ENCODE measurements around the gene RCAN1. TPM values are rescaled to one million over a fixed set of nuclear protein-coding genes. Genes with fewer than 3 reads are reported as not detected.

RCAN1 gene
- total RNA-seq, 2 experiments from 2014 or later = 6.8 to 8.9 TPM

DNA sequence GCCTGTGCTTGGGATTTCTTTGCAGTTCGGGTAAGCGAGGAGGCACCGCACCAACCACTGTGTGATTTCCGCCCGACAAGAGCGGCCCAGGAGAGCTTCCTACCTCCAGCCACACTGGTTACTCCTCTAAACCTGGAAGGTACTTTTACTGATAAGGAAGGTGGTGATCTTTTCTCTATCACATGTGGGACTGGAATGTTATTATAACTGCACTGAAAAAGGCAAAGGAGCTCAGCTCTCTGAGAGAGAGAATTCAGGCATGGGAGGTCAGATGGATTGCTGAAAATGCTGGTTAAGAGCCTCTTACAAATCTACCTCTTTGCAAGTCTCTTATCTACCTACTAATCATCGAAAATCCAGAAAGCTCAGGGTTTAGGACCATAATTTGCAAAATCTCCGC is 95.2 kb downstream of the RCAN1 start:
- ChIA-PET POLR2A (interaction anchor here (0.7 kb wide), 1 partner anchor 206 kb away, joined by 3 read pairs; no protein-coding TSS in a partner anchor), CTCF (ENCODE audit: unreplicated experiment) (no interaction called here)
- Histone ChIP-seq H3K36me3 (ENCODE audit: insufficient read depth, low read length) (no peaks in the 10 kb centered on the region), H3K9me2 (ENCODE audit: insufficient read depth, low read length) (no peaks in the 10 kb centered on the region), H3K79me2 (ENCODE audit: insufficient read depth, low read depth, low read length) (no peaks in the 10 kb centered on the region), H4K20me1 (ENCODE audit: insufficient read depth, low read length) (0 out of 2 replicates have a peak, but pooled peaks cover 3% of the 10 kb centered on the region), H3K4me2 (ENCODE audit: low read length) (no peak overlapping the region), H3K4me3 (ENCODE audit: low read depth, low read length, poor library complexity, severe bottlenecking) (no peak overlapping the region), H3K27ac (ENCODE audit: low read depth, low read length, poor library complexity, severe bottlenecking) (no peak overlapping the region), H3K9me3 (ENCODE audit: low read length) (no peaks in the 10 kb centered on the region), H2AFZ (ENCODE audit: low read length) (no peak overlapping the region), H3K4me1 (ENCODE audit: insufficient read depth, low read length, poor library complexity, severe bottlenecking) (no peaks in the 10 kb centered on the region)
- BruUV-seq (replicated peaks) = no TSS peak
- intact Hi-C loops (cut with micrococcal nuclease; ENCODE audit: unreplicated experiment) = no loop called here
- TF ChIP-seq, protein P1, sequence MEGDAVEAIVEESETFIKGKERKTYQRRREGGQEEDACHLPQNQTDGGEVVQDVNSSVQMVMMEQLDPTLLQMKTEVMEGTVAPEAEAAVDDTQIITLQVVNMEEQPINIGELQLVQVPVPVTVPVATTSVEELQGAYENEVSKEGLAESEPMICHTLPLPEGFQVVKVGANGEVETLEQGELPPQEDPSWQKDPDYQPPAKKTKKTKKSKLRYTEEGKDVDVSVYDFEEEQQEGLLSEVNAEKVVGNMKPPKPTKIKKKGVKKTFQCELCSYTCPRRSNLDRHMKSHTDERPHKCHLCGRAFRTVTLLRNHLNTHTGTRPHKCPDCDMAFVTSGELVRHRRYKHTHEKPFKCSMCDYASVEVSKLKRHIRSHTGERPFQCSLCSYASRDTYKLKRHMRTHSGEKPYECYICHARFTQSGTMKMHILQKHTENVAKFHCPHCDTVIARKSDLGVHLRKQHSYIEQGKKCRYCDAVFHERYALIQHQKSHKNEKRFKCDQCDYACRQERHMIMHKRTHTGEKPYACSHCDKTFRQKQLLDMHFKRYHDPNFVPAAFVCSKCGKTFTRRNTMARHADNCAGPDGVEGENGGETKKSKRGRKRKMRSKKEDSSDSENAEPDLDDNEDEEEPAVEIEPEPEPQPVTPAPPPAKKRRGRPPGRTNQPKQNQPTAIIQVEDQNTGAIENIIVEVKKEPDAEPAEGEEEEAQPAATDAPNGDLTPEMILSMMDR (conservative IDR thresholded peaks at IDR 0.05; ENCODE audit: low read length) = no peak
- TF ChIP-seq EZH2phosphoT487 (IDR thresholded peaks at IDR 0.05; ENCODE audit: borderline replicate concordance, low read depth, low read length) = no peak
- no peak for DNase-seq (ENCODE audit: low spot score)

DNA sequence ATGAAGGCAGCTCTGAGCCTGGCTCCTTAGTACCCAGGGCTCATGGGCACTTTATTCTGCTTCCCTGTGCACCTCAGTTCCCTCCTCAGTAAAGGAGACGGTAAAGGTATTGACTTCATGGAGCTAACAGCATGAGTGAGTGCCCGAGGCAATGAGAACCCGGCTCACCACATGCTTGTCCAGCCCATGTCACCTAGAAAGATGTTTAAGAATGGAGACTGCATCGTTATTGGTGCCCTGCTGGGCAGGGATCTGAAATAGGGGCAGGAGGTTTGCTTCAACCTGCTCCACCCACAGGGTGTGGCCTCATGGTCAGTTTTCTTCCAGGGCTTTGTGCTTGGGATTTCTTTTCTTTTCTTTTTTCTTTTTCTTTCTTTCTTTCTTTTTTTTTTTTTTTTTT is 95.9 kb downstream of the RCAN1 start:
- H2AFZ ChIP-seq (ENCODE audit: low read length) = no peak overlapping the region
- no peak overlapping the region for H3K4me2 ChIP-seq (ENCODE audit: low read length)
- no peak overlapping the region for H3K27ac ChIP-seq (ENCODE audit: low read depth, low read length, poor library complexity, severe bottlenecking)
- no peaks in the 10 kb centered on the region for H3K36me3 ChIP-seq (ENCODE audit: insufficient read depth, low read length)
- no peak for DNase-seq (ENCODE audit: low spot score)
- H3K4me1 ChIP-seq (ENCODE audit: insufficient read depth, low read length, poor library complexity, severe bottlenecking) = no peaks in the 10 kb centered on the region
- TF ChIP-seq, protein P1 (conservative IDR thresholded peaks at IDR 0.05; ENCODE audit: low read length) = no peak
- TF ChIP-seq EZH2phosphoT487 (IDR thresholded peaks at IDR 0.05; ENCODE audit: borderline replicate concordance, low read depth, low read length) = no peak
- H4K20me1 ChIP-seq (ENCODE audit: insufficient read depth, low read length) = 0 out of 2 replicates have a peak, but pooled peaks cover 3% of the 10 kb centered on the region
- no peaks in the 10 kb centered on the region for H3K9me3 ChIP-seq (ENCODE audit: low read length)
- H3K9me2 ChIP-seq (ENCODE audit: insufficient read depth, low read length) = no peaks in the 10 kb centered on the region
- POLR2A ChIA-PET = interaction anchor here (0.7 kb wide), 1 partner anchor 207 kb away, joined by 3 read pairs; no protein-coding TSS in a partner anchor
- no TSS peak for BruUV-seq (replicated peaks)
- H3K79me2 ChIP-seq (ENCODE audit: insufficient read depth, low read depth, low read length) = no peaks in the 10 kb centered on the region
- H3K4me3 ChIP-seq (ENCODE audit: low read depth, low read length, poor library complexity, severe bottlenecking) = no peak overlapping the region
- intact Hi-C loops (cut with micrococcal nuclease; ENCODE audit: unreplicated experiment) = no loop called here
- CTCF ChIA-PET (ENCODE audit: unreplicated experiment) = no interaction called here

DNA sequence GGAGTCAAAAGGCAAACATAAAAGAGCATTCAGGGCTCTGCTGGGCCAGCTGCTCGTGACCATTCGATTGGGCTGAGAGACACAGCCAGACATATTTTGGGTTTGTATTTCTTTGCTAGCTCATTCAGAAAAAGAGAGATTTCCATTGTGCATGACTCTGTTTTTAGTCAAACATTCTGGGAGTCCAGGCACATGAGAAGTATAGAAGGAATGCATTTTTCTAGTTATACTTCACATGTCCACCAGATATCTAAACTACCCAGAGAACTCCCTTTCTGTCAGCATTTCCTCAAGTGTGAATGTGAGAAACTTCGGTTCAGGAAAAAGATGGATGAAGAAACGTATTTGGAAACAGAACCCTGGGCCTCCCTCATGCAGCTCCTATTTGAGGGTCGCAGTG is 96.6 kb downstream of the RCAN1 start:
- TF ChIP-seq EZH2phosphoT487 (IDR thresholded peaks at IDR 0.05; ENCODE audit: borderline replicate concordance, low read depth, low read length) = no peak
- TF ChIP-seq, protein P1 (conservative IDR thresholded peaks at IDR 0.05; ENCODE audit: low read length) = no peak
- POLR2A ChIA-PET = interaction anchor here (1.0 kb wide), 1 partner anchor 14 kb away, joined by 3 read pairs; no protein-coding TSS in a partner anchor
- intact Hi-C loops (cut with micrococcal nuclease; ENCODE audit: unreplicated experiment) = no loop called here
- DNase-seq (ENCODE audit: low spot score) = no peak
- Histone ChIP-seq H3K79me2 (ENCODE audit: insufficient read depth, low read depth, low read length) (no peaks in the 10 kb centered on the region), H3K9me3 (ENCODE audit: low read length) (no peaks in the 10 kb centered on the region), H3K36me3 (ENCODE audit: insufficient read depth, low read length) (no peaks in the 10 kb centered on the region), H3K9me2 (ENCODE audit: insufficient read depth, low read length) (no peaks in the 10 kb centered on the region), H3K4me3 (ENCODE audit: low read depth, low read length, poor library complexity, severe bottlenecking) (no peak overlapping the region), H3K4me1 (ENCODE audit: insufficient read depth, low read length, poor library complexity, severe bottlenecking) (no peaks in the 10 kb centered on the region), H4K20me1 (ENCODE audit: insufficient read depth, low read length) (0 out of 2 replicates have a peak, but pooled peaks cover 3% of the 10 kb centered on the region), H3K27ac (ENCODE audit: low read depth, low read length, poor library complexity, severe bottlenecking) (no peak overlapping the region), H2AFZ (ENCODE audit: low read length) (no peak overlapping the region), H3K4me2 (ENCODE audit: low read length) (no peak overlapping the region)
- CTCF ChIA-PET (ENCODE audit: unreplicated experiment) = no interaction called here
- no TSS peak for BruUV-seq (replicated peaks)

All from OCI-LY7 (cell line).